Activated naive CD8-positive, alpha-beta T cell treated with anti-CD3 and anti-CD28 coated beads, Interleukin-2, amount 50 U/mL, for 16 hours (primary cell): ENCODE results near the gene TRIM47.
"Not testable (repeated sequence)": the region's sequence is repeated elsewhere in the genome, so short reads cannot be mapped to it uniquely, and the experiment has no call there.

ENCODE experiments used
- DNase-seq: peaks from one replicate; pipeline ENCODE4 v3.0.0-alpha.2; 2020; ENCODE audit warnings: low read depth, low spot score

TRIM47 gene

DNA sequence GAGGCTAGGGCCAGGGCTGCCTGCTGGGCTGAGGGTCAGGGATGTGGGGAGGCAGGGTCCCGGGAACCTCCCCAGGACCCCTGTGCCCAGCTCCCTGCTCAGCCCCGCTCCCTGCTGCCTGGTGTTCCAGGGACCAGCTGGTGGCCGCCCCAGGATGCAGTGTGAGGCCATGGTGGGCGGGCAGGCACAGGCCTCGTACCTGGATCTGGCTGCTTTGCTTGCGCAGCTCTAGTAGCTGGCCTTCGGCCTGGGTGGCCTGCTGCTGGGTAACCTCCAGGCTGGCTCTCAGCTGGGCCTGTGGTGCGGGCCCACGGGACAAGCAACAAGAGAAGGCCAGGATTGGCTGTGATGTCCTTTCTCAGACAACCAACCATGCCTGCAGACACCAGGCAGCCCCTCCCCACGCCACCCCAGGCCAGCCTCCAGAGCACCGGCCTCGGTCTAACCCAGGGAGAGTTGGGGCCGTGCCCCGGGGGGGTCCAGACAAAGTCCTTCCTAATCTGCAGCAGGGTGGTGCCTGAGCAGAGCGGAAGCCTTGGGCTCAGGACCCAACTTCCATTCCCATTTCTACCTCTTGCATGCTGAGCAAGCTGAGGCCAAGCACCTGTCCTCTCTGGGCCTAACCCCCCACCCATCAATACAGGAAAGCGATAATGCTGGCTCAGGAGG is 14.3 kb upstream of the TRIM47 start:
- DNase-seq: no peak

DNA sequence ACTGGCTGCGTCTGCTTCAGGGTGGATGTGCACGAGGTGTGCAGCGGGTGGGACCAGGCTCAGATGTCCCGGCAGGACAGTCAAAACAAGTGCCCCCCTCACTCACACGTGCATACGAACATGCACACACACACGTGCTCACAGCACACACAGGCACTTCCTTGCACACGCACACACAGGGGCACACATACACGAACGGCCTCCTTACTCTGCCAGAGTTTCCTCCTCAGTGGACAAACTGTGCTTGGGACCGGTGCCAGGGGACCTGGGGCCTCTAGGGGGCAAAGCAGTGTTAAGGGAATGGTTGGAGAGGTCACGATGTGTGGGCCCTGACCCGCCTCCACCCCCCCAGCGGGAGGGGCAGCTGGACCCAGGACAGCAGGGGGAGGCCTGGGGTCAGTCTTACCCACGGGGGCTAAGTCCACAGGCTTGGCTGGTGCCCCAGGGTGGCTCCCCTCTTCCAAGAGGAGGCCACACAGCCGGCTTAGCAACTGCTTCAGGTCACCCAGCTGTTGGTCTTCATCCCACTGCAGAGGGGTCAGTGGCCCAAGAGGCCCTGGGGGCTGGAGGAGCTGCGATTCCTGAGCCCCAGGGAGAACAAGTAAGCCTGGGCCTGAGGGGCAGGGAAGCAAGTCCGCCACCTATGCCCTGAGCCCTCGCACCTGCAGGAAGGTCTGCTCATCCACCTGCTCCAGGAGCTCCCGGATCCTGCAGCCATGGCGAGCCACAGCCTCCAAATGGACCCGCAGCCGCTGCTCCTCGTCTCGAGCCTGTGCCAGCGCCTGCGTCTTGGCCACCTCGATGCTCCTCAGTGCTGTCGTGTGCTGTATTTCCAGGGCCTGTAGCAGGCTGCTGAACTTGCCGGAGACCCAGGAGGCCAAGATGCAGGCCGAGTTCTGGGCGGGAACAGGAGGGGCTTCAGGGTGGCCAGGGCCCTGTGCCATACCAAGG is 13.5 kb upstream of the TRIM47 start:
- no peak for DNase-seq

DNA sequence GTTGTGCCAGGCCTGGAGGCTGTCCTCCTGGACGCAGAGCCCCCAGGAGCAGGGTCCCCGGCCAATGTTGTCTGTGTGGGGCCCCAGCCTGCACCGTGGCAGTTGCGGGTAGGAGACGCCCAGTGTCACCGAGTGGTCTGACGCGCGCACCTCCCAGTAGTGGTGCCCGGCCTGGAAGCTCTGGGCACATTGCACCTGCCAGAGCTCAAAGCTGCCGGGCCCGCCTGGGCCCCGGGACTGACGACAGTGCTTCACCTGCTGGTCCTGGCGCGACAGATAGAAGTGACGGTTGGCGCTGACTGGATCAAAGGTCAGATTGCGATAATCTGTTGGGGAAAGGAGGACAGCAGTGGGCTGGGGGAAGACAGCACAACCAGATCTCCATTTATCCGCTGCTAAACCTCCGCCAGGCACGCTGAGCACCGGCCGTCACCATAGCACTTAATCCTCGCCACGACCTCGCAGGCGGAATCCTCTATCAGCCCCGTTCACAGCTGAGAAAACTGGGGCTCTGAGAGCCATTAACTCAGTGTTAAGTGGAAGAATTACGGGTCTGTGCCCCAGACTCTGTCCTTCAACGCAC is 12.7 kb upstream of the TRIM47 start:
- DNase-seq: no peak

DNA sequence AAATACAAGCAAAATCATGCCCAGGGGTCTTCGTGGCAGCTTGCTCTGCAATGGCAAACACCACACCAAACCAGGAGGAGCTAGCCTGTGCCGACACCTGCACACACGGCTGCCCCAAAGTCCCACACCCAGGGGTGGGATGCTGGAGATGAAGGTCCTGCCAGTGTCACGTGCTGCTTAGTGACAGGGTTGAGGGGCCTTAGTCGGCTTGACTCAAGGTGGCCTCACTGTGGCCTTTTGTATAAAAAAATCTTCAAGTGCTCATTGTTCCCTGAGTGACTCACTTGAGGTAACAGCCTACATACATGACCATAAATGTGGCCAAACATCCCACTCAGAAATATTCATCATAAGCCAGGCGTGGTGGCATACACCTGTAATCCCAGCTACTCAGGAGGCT is 11.1 kb upstream of the TRIM47 start:
- DNase-seq: no peak

DNA sequence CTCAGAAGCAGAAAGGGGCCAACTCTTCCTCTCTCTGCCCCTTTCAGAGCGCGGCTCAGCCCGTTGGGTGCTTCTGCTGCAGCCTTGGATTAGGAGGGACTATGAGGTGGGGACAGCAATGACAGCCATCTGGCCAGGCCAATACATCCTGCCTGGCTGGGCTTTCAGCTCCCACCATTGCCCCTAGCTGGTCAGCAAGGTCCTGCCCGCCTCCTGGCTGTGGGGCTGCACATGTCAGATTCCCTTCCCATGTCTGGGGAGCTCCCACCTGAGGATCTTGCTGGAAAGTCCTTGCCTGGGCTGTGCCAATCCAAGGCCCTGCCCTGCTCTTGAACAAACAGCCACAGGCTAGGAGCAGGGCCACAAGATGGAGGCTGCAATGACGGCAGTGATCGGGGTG is 10.1 kb upstream of the TRIM47 start:
- no peak for DNase-seq

DNA sequence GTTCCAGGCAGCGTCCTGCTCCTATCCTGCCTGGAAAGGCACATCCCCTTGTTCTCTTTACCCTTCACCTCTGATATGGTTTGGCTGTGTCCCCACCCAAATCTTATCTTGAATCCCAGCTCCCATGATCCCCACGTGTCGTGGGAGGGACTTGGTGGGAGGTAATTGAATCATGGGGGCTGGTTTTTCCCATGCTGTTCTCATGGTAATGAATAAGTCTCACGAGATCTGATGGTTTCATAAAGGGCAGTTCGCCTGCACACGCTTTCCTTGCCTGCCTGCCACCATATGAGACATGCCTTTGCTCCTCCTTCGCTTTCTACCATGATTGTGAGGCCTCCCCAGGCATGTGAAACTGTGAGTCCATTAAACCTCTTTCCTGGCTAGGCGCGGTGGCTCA is 7.5 kb upstream of the TRIM47 start:
- not testable (repeated sequence) for DNase-seq

DNA sequence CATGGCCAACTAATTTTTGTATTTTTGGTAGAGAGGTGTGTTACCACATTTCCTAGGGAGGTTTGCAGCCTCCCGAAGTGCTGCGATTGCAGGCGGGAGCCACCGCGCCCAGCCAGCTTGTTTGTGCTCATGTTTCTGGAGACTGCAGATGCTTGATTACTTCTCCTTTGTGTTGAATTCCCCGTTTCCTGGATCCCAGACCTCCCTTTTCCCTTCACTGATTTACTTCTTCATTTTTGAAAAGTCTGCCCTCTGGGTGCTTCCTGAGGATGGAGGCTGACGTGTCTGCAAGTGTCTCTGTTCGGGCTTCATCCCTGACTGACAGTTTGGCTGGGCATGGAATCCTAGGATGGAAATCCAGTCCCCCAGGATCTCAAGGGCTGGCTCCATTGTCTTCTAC is 7.0 kb upstream of the TRIM47 start:
- no peak for DNase-seq

DNA sequence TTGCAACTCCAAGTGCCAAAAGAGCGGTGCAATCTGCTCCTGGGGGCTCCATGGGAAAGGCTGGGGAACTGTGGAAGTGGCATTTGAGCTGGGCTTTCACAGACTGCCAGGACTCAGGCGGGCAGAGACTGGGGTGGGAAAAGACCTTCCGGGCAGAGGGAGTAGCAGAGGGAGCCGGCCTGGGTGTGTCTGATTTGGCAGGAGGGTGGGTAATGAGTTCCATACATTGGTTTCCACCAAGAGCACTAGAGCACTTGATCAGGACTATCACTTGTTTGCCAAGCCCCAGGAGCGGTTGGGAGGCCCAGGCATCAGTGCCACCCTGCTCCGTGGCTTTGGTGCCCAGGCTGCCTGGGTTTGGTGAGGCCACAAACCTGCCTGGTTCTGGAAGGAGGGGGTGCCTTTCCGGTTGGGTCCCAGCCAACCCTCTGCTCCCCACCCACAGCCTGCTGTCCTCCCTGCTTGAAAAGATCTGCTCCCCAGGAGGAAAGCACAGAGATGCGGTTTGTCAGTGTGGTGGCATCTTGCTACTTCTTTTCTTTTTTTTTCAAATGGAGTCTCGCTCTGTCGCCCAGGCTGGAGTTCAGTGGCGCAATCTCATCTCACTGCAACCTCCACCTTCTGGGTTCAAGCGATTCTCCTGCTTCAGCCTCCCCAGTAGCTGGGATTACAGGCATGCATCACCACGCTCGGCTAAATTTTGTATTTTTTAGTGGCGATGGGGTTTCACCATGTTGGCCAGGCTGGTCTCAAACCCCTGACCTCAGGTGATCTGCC is 3.5 kb upstream of the TRIM47 start:
- no peak for DNase-seq

DNA sequence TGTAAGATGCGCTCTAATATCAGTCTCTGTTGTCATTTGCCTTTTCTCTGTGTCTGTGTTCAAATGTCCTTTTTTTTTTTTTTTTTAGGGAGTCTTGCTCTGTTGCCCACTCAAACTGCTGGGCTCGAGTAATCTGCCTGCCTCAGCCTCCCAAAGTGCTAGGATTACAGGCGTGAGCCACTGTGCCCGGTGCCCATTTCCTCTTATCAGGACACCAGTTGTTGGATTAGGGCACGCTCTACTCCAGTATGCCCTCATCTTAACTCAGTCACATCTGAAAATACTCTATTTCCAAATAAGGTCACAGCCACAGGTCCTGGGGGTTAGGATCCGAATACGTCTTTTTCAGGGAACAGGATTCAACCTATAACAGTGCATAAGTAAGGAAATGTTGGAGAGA is 1.9 kb upstream of the TRIM47 start:
- no peak for DNase-seq

DNA sequence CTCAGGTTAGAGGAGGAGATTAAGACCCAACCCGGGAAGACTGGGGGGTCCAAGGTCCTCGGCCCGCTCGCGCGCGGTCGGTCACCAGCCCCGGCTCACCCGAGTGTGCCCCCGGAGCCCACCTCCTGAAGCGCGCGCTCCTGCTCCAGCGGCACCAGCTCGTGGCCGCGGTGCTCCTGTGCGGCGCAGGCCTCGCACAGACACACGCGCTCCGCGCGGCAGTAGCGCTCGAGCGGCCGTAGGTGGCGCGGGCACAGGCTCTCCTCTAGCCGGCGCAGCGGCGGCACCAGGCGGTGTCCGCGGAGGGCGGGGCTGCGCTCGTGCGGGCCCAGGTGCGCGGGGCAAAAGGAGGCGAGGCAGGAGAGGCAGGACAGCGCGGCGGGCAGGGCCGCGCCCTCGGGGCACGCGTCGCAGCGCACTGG is 618 bp downstream of the TRIM47 start:
- peak; percentile 25 for DNase-seq

DNA sequence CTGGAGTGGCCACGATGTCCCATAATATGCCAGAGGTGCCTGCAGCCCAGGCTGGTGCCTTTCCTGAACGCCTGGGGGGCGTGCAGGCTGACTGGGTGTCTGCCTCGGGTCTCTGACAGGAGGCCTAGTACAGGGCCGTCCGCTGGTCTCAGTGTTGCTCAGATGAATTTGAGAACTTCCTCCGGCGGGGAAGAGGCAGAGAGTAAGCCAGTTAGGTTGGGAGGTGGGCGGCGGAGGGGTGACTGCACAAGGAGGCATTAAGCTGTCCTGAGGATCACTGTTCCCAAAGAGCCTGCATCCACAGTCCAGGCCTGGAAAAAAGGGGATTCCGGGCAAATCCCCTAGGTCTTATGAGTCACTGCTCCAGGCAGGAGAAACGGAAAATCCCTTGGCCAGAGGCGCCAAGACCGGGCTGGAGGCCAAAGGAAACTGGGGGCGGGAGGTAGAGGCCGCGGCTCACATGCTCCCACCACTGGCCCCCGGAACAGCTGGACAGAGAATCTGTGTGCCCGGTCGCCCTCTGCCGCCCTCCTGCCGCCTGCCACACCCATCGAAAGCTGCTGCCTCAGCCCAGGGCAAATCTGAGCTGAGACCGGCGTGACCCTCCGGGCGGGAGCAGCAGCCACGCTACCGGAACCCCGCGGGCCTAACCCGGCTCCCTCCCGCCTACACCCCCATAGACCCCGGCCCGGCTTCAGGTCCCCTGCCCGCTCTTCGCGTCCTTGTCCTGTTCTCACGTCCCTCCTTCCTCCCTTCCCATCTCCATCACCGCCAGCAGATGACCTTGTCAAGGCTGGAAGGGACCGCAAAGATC is 1.2 kb downstream of the TRIM47 start:
- no peak for DNase-seq

DNA sequence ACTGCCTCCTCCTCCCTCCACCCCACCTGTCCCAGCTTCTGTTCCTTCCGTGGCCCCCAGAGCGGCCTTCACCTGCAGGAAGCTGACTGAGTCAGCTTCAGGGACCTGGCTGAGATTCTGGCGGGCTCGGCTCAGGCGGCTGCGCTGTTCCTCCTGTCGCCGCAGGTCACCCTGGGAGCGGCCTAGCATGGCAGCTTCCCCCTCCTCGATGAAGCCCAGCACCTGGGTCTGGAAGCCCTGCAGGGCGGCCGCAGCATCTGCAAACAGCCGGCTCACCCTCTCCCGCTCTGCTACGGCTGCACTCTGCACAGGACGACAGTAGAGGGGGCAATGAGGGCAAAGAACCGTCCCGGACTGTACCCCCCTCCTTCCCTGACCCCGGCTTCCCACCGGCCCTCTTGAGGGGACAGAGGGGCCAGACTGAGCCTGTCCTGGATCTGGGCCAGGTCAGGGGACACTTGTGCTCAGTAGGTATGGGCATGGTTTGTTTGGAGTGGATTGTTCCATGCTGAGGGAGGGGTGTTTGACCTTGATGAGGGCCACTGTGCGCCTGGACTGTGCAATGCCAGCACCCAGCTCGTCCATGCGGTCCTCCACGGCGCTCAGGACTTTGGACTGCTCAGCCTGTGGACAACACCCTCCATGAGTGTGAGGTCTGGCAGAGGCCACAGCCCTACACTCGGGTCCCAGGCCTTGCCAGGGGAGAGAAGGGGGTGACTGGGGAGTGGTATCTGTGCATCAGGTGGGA is 2.0 kb downstream of the TRIM47 start:
- DNase-seq: peak; percentile 19

DNA sequence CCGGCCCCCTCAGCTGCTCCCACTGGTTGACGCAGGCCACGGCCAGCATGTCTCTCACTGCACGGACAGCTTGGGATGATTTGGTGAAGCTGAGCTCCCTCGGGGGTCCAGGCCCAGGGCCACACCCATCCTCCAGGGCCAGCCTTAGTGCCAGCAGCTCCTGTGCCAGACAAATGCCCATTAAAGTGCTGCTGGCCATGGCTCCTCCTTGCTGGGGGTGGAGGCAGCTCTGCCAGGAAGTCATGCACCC is 2.5 kb downstream of the TRIM47 start:
- DNase-seq: no peak

DNA sequence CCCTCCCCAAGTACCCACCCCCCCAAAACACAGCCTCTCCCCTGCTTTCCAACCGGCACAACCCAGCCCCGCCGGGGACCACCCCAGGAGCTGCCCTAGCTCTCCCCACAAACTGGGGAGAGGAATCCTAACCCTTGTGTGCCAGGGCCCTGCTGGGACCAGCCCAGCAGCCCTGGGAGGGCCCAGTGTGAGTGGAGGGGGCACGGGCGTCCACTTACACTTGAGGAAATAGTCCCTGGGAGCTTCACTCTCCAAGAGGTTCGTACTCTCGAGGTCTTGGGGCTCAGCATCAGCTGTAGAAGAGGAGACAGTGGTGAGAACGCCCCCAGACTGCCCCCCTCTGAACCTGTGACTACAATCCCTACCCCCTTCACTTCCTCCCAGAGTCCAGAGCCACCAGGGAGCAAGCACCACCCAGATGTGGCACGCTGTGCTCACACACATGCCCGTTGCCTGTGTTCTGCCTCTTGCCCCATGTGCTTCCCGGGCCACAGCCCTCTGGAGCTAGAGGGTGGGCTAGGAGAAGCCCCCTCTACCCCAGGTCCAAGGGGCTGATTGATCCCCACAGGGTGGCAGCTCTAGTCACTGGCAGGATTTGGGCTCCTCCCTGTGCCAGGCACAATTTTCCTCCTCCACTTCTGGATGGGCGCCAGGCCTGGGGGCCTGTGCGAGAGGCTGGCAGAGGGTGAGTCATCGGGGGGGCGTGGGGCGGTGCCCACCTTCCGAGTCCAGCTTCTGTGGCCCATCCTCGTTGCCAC is 3.0 kb downstream of the TRIM47 start:
- no peak for DNase-seq

DNA sequence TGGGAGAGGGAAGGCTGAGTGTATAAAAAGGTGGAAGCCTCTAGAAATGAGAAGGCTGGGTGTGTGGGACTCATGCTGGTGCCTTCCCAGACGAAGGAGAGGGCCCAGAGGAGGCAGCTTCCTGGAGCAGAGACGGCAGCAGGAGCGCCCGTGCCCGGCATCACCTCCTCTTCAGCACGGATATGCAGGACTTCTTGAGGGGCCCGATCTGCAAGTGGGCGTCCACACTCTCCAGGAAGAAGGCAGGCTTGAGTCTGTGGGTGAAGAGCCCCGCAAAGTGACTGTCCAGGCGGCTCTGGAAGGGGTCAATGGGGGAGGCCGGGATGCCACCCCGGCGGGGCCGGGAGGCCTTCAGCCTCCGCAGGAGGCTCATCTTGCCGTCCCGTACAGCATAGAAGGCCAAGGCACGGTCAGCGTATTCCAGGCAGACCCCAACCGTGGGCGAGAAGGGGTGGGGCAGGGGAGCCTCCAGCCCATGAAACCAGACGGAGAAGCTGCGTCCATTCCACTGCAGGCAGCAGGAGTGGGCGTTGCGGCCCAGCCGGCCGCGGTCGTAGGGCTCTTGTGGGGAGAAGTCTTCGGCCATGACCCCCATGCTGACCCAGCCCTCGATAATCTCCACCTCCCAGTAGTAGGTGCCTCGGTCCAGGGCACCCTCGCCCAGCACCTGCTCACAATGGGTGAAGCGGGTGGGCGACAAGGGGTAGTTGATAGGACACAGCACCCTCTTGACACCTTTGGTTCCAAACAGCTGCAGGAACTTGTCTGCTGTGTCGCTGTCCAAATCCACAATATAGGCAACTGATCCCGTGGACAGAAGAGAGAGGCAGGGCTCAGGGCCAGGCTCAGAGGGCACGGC is 3.8 kb downstream of the TRIM47 start:
- DNase-seq: no peak

DNA sequence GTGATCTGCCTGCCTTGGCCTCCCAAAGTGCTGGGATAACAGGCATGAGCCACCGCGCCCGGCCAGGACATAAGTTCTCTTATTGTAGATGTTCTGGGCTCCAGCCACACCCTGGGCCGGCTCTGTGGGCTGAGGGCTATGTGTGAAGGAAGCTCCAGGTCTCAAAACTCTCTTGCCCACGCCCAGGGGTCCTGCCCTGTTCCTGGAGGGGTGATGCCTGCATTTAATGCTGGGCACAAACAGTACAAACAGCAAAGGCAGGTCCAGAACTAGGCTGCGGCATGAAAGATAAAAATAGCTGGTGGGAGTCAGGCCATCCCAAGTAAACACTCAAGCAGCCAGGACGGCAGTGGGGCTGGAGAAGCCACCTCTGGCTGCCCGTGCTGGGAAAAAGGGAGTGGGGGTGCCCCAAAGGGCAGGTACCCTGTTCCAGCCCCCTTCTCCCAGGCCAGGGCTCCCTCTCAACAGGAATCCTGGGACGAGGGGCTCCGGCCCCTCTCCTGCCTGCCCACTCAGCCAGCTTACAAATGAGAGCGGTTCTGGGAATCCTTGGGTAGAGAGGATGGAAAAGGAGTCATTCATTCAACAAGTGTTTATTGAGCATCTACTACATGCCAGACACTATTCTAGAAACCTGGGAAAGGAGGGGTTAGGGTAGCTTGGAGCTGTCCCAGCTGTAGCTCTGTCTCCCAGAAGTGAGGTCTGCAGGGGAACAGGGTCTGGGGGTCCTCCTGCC is 4.6 kb downstream of the TRIM47 start:
- DNase-seq: no peak

DNA sequence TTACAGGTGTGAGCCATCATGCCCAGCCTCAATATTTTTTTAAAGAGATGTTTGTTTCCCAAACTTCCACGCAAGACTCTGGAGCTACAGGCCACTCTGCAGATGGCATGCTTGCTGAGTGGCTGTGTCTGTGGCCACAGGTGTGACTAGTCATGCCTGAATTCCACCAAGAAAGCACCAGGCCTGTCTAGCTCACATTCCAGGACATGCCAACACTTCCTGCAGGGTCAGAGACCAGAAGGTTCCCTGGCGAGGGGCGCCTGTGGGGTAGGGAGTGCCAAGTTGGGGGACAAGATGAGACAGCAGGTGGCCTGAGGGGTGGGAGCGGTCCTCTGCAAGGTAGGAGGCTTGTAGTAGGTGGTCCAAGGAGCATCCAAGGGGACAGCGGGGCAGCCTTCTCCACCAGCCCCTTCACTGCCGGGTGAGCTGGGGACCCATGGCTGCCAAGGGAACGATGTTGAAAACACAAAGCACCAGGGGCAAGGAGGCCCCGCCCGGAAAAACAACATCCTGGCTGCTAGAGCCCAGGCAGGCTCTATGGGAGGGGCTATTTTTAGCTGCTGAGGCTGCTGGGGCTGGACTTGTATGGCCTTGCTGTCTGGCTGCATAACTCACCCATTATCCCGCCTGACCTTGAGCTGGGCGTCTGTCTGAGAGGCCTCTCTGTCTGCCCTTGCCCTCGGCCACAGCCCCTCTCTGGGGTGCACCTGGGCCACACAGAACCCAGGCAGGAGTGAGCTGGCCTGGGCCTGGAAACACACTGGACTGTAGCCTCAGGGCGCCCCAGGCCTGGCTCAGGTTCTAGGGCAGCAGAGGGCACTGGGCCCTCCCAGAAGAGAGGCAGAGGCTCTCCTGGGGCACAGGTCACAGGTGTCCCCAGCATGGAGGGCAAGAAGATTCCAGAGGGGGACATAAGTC is 5.7 kb downstream of the TRIM47 start:
- DNase-seq: no peak
